Panc1 (cell line): ENCODE measurements around the gene SURF2. TPM values are rescaled to one million over a fixed set of nuclear protein-coding genes. Genes with fewer than 3 reads are reported as not detected.

Source experiments
- ATAC-seq: fragments of 200-7000 bp; cut with Tn5 transposase; 2 replicates; pipeline ENCODE4 v1.9.1; 2020; ENCODE audit warnings: mild to moderate bottlenecking, moderate library complexity
- BruUV-seq: library from RNA; stranded (reverse); fragments of 400-500 nt; replicated peaks from 2 replicates; lab custom pipeline; 2021; lab: Mats Ljungman, UMichigan
- CTCF ChIA-PET: fragments of 300-600 bp; sonication (Branson Sonifier 250); formaldehyde crosslinking; loops from one replicate; lab custom pipeline; 2022; ENCODE audit warnings: antibody characterized with exemption; lab: Charles Lee
- POLR2A ChIA-PET: fragments of 300-600 bp; sonication (Branson Sonifier 250); formaldehyde crosslinking; loops from one replicate; lab custom pipeline; 2022; ENCODE audit warnings: antibody characterized with exemption; lab: Charles Lee
- DNase-seq: peaks from one replicate; pipeline ENCODE4 v3.0.0-alpha.2; 2010; ENCODE audit warnings: low read depth, low spot score
- H3K27ac ChIP-seq: 2 replicates; pipeline ENCODE4 v1.5.1; 2011; ENCODE audit warnings: mild to moderate bottlenecking, low read length, inconsistent platforms
- H3K27me3 ChIP-seq: fragments of 200-500 bp; sonication (Bioruptor generic); 2 replicates; pipeline ENCODE4 v1.6.0; 2014; ENCODE audit warnings: low read length, inconsistent platforms; ENCODE audit not compliant: control insufficient read depth, insufficient read depth
- H3K36me3 ChIP-seq: fragments of 200-500 bp; sonication (Bioruptor generic); 2 replicates; pipeline ENCODE4 v1.5.1; 2014; ENCODE audit warnings: inconsistent platforms, mild to moderate bottlenecking, low read length, moderate library complexity; ENCODE audit not compliant: control insufficient read depth, insufficient read depth
- H3K4me1 ChIP-seq: 2 replicates; pipeline ENCODE4 v1.5.1; 2011; ENCODE audit warnings: inconsistent platforms, mild to moderate bottlenecking, low read length, moderate library complexity; ENCODE audit not compliant: control insufficient read depth, insufficient read depth
- H3K4me3 ChIP-seq, 2 experiments: 2 replicates each; pipeline ENCODE4 v1.5.1; 2011 to 2012; ENCODE audit warnings: low read depth in 2 of 2, low read length in 2 of 2, mild to moderate bottlenecking in 2 of 2, inconsistent platforms in 1 of 2, moderate library complexity in 1 of 2
- H3K9me3 ChIP-seq: fragments of 200-500 bp; sonication (Bioruptor generic); 2 replicates; pipeline ENCODE4 v1.5.1; 2014; ENCODE audit warnings: low read depth, mild to moderate bottlenecking, inconsistent platforms, low read length, moderate library complexity; ENCODE audit not compliant: control insufficient read depth, insufficient read depth
- CTCF ChIP-seq: fragments of 450-650 bp; IDR thresholded peaks from 2 replicates; pipeline ENCODE4 v1.5.1; 2017; ENCODE audit warnings: mild to moderate bottlenecking
- POLR2AphosphoS5 ChIP-seq: IDR thresholded peaks from 2 replicates; pipeline ENCODE4 v1.6.1; 2012; ENCODE audit warnings: mild to moderate bottlenecking, low read depth, low read length, moderate library complexity
- SIN3A ChIP-seq: IDR thresholded peaks from 2 replicates; pipeline ENCODE4 v1.6.1; 2012; ENCODE audit warnings: low read depth, mild to moderate bottlenecking, low read length, moderate library complexity, borderline replicate concordance; ENCODE audit not compliant: insufficient read depth
- TCF7L2 ChIP-seq: IDR thresholded peaks from 2 replicates; pipeline ENCODE4 v1.6.1; 2011; ENCODE audit warnings: mild to moderate bottlenecking, low read depth, low read length, inconsistent platforms
- in situ Hi-C: cut with HindIII; loops from 2 replicates; pipeline ENCODE4 v1.10.0; 2016; ENCODE audit warnings: low sequenced_read_pairs, low pct_unique_long_range_greater_than_20kb
- intact Hi-C: fragments of 100-400 bp; cut with micrococcal nuclease; formaldehyde crosslinking; loops from one replicate; pipeline ENCODE4 v1.10.0; 2022; ENCODE audit not compliant: unreplicated experiment
- total RNA-seq: library from RNA; stranded (reverse); gene quantifications from one replicate; pipeline ENCODE4 v1.2.1, GENCODE V29; 2021; ENCODE audit not compliant: unreplicated experiment
- TF ChIP-seq, protein P1 (sequence below), 2 experiments: IDR thresholded peaks; 2 replicates each; pipeline ENCODE4 v1.6.1; 2011 to 2012; ENCODE audit warnings: low read depth in 2 of 2, control low read depth in 1 of 2, low read length in 1 of 2, mild to moderate bottlenecking in 1 of 2, moderate library complexity in 1 of 2; ENCODE audit not compliant: insufficient read depth in 1 of 2

SURF2 gene
- total RNA-seq, 1 experiment from 2014 or later: 19.2 TPM

GRCh38 chr9:133354766-133355165 lies 1.6 kb upstream of the SURF2 start:
- intact Hi-C loops: loop anchor here (10.0 kb wide), 1 partner anchor 130 kb away; no protein-coding TSS in a partner anchor
- no TSS peak for BruUV-seq
- Histone ChIP-seq H3K36me3 (peaks cover 15% of the 10 kb centered on the region), H3K9me3 (no peaks in the 10 kb centered on the region), H3K27me3 (no peaks in the 10 kb centered on the region), H3K4me1 (peaks cover 19% of the 10 kb centered on the region), H3K4me3 (no peak overlapping the region), H3K27ac (no peak overlapping the region)
- ChIA-PET POLR2A (no interaction called here), CTCF (no interaction called here)
- ATAC-seq (no peak), DNase-seq (no peak)
- in situ Hi-C loops: no loop called here
- TF ChIP-seq TCF7L2 (no peak), POLR2AphosphoS5 (no peak), CTCF (no peak), SIN3A (no peak)
- TF ChIP-seq, protein P1, sequence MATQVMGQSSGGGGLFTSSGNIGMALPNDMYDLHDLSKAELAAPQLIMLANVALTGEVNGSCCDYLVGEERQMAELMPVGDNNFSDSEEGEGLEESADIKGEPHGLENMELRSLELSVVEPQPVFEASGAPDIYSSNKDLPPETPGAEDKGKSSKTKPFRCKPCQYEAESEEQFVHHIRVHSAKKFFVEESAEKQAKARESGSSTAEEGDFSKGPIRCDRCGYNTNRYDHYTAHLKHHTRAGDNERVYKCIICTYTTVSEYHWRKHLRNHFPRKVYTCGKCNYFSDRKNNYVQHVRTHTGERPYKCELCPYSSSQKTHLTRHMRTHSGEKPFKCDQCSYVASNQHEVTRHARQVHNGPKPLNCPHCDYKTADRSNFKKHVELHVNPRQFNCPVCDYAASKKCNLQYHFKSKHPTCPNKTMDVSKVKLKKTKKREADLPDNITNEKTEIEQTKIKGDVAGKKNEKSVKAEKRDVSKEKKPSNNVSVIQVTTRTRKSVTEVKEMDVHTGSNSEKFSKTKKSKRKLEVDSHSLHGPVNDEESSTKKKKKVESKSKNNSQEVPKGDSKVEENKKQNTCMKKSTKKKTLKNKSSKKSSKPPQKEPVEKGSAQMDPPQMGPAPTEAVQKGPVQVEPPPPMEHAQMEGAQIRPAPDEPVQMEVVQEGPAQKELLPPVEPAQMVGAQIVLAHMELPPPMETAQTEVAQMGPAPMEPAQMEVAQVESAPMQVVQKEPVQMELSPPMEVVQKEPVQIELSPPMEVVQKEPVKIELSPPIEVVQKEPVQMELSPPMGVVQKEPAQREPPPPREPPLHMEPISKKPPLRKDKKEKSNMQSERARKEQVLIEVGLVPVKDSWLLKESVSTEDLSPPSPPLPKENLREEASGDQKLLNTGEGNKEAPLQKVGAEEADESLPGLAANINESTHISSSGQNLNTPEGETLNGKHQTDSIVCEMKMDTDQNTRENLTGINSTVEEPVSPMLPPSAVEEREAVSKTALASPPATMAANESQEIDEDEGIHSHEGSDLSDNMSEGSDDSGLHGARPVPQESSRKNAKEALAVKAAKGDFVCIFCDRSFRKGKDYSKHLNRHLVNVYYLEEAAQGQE (IDR thresholded peaks at IDR 0.05; ENCODE audit: insufficient read depth in 1 of 2, low read depth in 2 of 2, low read length in 1 of 2): no peak

DNA sequence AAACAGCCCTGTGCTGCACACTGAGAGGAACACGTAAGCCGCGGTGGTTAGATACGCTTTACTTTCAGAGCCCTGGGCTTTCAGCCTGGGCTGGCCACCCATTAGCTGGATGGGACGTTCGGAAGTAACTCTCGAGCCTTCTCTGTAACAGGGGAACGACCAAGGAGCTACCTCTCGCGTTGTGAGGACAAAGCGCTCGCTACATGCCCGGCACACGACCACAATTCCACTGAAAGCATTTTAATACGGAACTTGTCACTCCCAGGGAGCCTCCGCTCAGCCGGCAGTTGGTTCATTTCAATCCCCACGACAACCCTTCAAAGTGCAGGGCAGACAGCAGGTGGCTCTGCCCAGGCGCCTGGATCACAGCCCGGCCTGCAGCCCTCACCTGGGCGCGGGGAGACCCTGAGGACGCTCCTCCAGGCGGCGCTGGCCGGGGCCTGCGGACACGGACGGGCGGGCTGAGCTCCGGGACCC lies 431 bp upstream of the SURF2 start:
- peaks cover 10% of the 10 kb centered on the region; the same call in 1 of the 2 replicates for H3K4me1 ChIP-seq
- ChIA-PET POLR2A (interaction anchor here (0.5 to 0.6 kb wide), 4 partner anchors 15 to 189 kb away, joined by 3 to 5 read pairs (median 4); no protein-coding TSS in a partner anchor), CTCF (no interaction called here)
- TF ChIP-seq CTCF (no peak), SIN3A (no peak)
- H3K9me3 ChIP-seq: no peaks in the 10 kb centered on the region
- intact Hi-C loops: loop anchor here (10.0 kb wide), 1 partner anchor 129 kb away; no protein-coding TSS in a partner anchor
- DNase-seq (no peak), ATAC-seq (peak; percentile 46)
- peak overlapping the region; percentile 90 for H3K27ac ChIP-seq
- BruUV-seq: TSS peak; percentile 68
- no peaks in the 10 kb centered on the region for H3K27me3 ChIP-seq
- in situ Hi-C loops: no loop called here
- H3K36me3 ChIP-seq: peaks cover 8% of the 10 kb centered on the region
- H3K4me3 ChIP-seq: peak overlapping the region; percentile 59 to 78
